SW 1271 (cell line): ENCODE measurements around the gene CCS.
"Not testable (repeated sequence)": the region's sequence is repeated elsewhere in the genome, so short reads cannot be mapped to it uniquely, and the experiment has no call there.

Experiments
- DNase-seq, 2 experiments: peaks; one replicate each; lab custom pipeline; 2025; lab: John Stamatoyannopoulos, UW

The CCS gene

GRCh38 chr11:66626382-66626781 lies 33.4 kb downstream of the CCS start:
- no peak for DNase-seq

- DNase-seq = no peak
Measured at GRCh38 chr11:66626926-66627325, 33.9 kb downstream of the CCS start.

GRCh38 chr11:66628061-66628603 lies 35.1 kb downstream of the CCS start:
- DNase-seq = no peak

- no peak for DNase-seq
Measured at GRCh38 chr11:66629356-66629755, 36.4 kb downstream of the CCS start.

- DNase-seq = no peak
Measured at GRCh38 chr11:66631883-66632282, 38.9 kb downstream of the CCS start.

GRCh38 chr11:66632952-66633351 lies 40.0 kb downstream of the CCS start:
- DNase-seq = no peak

GRCh38 chr11:66636411-66636810 lies 43.4 kb downstream of the CCS start:
- no peak for DNase-seq

GRCh38 chr11:66637557-66638176 lies 44.7 kb downstream of the CCS start:
- no peak for DNase-seq

GRCh38 chr11:66638177-66639065 lies 45.4 kb downstream of the CCS start, which contains the start of gene RBM4:
Gene RBM4, plus strand, starts transcription at chr11:66638703. Its CDS starts 1,009 bp downstream, at chr11:66639712.
- peak; percentile 99 for DNase-seq

- DNase-seq = peak in 1 of 2 experiments; percentile 54
Measured at GRCh38 chr11:66639066-66639813, 46.3 kb downstream of the CCS start.

- DNase-seq = not testable (repeated sequence)
Measured at GRCh38 chr11:66639814-66640340, 46.9 kb downstream of the CCS start.

- DNase-seq = no peak
Measured at GRCh38 chr11:66641834-66642233, 48.8 kb downstream of the CCS start.

GRCh38 chr11:66643745-66644437 lies 50.9 kb downstream of the CCS start:
- DNase-seq = no peak

- no peak for DNase-seq
Measured at GRCh38 chr11:66646828-66647227, 53.8 kb downstream of the CCS start.

- DNase-seq = no peak
Measured at GRCh38 chr11:66649903-66650302, 56.9 kb downstream of the CCS start.

GRCh38 chr11:66651016-66651415 lies 58.0 kb downstream of the CCS start:
- no peak for DNase-seq

- no peak for DNase-seq
Measured at GRCh38 chr11:66652651-66653050, 59.7 kb downstream of the CCS start.

- no peak for DNase-seq
Measured at GRCh38 chr11:66653123-66653522, 60.1 kb downstream of the CCS start.
